A673 (cell line): ENCODE results near the gene LEP. TPM values are rescaled to one million over a fixed set of nuclear protein-coding genes. Genes with fewer than 3 reads are reported as not detected.

Experiments used
- BruUV-seq: library from RNA; stranded (reverse); fragments of 400-500 nt; replicated peaks from 2 replicates; lab custom pipeline; 2021; lab: Mats Ljungman, UMichigan
- CTCF ChIA-PET: fragments of 300-600 bp; sonication (Branson Sonifier 250); formaldehyde crosslinking; loops from one replicate; lab custom pipeline; 2022; ENCODE audit warnings: antibody characterized with exemption; lab: Charles Lee
- POLR2A ChIA-PET: fragments of 300-600 bp; sonication (Branson Sonifier 250); formaldehyde crosslinking; loops from one replicate; lab custom pipeline; 2022; ENCODE audit warnings: antibody characterized with exemption; ENCODE audit not compliant: low non-redundant PET; lab: Charles Lee
- DNase-seq: peaks from one replicate; pipeline ENCODE4 v3.0.0-alpha.2; 2015; ENCODE audit warnings: low spot score
- H3K27ac ChIP-seq: fragments of 200-600 bp; sonication (generic); 2 replicates; pipeline ENCODE4 v1.5.1; 2016; ENCODE audit warnings: mixed run types, low read depth, mild to moderate bottlenecking, mixed read lengths, antibody characterized with exemption, low read length; ENCODE audit not compliant: poor library complexity, severe bottlenecking
- H3K27me3 ChIP-seq: fragments of 200-600 bp; sonication (generic); replicated peaks from 2 replicates; pipeline ENCODE4 v1.6.1; 2017; ENCODE audit warnings: mixed run types, low read depth, mild to moderate bottlenecking, mixed read lengths, antibody characterized with exemption, low read length; ENCODE audit not compliant: insufficient read depth, poor library complexity
- H3K36me3 ChIP-seq: fragments of 200-600 bp; sonication (generic); 2 replicates; pipeline ENCODE4 v1.6.1; 2016; ENCODE audit warnings: mixed run types, mild to moderate bottlenecking, mixed read lengths, antibody characterized with exemption, low read length; ENCODE audit not compliant: insufficient read depth, poor library complexity, severe bottlenecking
- H3K4me1 ChIP-seq: fragments of 200-600 bp; sonication (generic); 2 replicates; pipeline ENCODE4 v1.6.1; 2017; ENCODE audit warnings: mixed run types, mild to moderate bottlenecking, mixed read lengths, antibody characterized with exemption, low read length; ENCODE audit not compliant: insufficient read depth, poor library complexity, severe bottlenecking
- H3K4me3 ChIP-seq: fragments of 200-600 bp; sonication (generic); 2 replicates; pipeline ENCODE4 v1.5.1; 2016; ENCODE audit warnings: low read depth, mixed run types, mild to moderate bottlenecking, mixed read lengths, low read length; ENCODE audit not compliant: poor library complexity, severe bottlenecking
- H3K9me3 ChIP-seq: fragments of 200-600 bp; sonication (generic); 2 replicates; pipeline ENCODE4 v1.6.1; 2016; ENCODE audit warnings: mixed run types, low read depth, mild to moderate bottlenecking, mixed read lengths, antibody characterized with exemption, low read length; ENCODE audit not compliant: poor library complexity, severe bottlenecking
- EZH2 ChIP-seq: fragments of 200-600 bp; sonication (generic); IDR thresholded peaks from 2 replicates; pipeline ENCODE4 v1.6.1; 2017; ENCODE audit warnings: borderline replicate concordance, low read depth, mild to moderate bottlenecking, mixed read lengths, antibody characterized with exemption, low read length; ENCODE audit not compliant: poor library complexity, severe bottlenecking
- intact Hi-C: fragments of 100-400 bp; cut with micrococcal nuclease; formaldehyde crosslinking; loops from one replicate; pipeline ENCODE4 v1.10.0; 2022; ENCODE audit not compliant: unreplicated experiment
- total RNA-seq: library from RNA; stranded (reverse); gene quantifications from 2 replicates; pipeline ENCODE4 v1.2.3, GENCODE V29; 2021
- TF ChIP-seq, protein P1 (sequence below): fragments of 300-800, 200-600 bp; sonication (generic); conservative IDR thresholded peaks from 2 replicates; pipeline ENCODE4 v1.5.1; 2017; ENCODE audit warnings: low read depth, mild to moderate bottlenecking, antibody characterized with exemption, low read length, moderate library complexity, mixed read lengths

LEP gene
- total RNA-seq, 1 experiment from 2014 or later = not detected

DNA sequence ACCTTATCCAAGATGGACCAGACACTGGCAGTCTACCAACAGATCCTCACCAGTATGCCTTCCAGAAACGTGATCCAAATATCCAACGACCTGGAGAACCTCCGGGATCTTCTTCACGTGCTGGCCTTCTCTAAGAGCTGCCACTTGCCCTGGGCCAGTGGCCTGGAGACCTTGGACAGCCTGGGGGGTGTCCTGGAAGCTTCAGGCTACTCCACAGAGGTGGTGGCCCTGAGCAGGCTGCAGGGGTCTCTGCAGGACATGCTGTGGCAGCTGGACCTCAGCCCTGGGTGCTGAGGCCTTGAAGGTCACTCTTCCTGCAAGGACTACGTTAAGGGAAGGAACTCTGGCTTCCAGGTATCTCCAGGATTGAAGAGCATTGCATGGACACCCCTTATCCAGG is 13.4 kb downstream of the LEP start:
- CTCF ChIA-PET = no interaction called here
- Histone ChIP-seq H3K36me3 (no peaks in the 10 kb centered on the region), H3K27me3 (no peaks in the 10 kb centered on the region), H3K27ac (no peak overlapping the region), H3K4me3 (no peak overlapping the region), H3K4me1 (peaks cover 6% of the 10 kb centered on the region), H3K9me3 (no peaks in the 10 kb centered on the region)
- intact Hi-C loops = no loop called here
- POLR2A ChIA-PET = no interaction called here
- no TSS peak for BruUV-seq
- TF ChIP-seq, protein P1, sequence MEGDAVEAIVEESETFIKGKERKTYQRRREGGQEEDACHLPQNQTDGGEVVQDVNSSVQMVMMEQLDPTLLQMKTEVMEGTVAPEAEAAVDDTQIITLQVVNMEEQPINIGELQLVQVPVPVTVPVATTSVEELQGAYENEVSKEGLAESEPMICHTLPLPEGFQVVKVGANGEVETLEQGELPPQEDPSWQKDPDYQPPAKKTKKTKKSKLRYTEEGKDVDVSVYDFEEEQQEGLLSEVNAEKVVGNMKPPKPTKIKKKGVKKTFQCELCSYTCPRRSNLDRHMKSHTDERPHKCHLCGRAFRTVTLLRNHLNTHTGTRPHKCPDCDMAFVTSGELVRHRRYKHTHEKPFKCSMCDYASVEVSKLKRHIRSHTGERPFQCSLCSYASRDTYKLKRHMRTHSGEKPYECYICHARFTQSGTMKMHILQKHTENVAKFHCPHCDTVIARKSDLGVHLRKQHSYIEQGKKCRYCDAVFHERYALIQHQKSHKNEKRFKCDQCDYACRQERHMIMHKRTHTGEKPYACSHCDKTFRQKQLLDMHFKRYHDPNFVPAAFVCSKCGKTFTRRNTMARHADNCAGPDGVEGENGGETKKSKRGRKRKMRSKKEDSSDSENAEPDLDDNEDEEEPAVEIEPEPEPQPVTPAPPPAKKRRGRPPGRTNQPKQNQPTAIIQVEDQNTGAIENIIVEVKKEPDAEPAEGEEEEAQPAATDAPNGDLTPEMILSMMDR = no peak
- TF ChIP-seq EZH2 = no peak
- no peak for DNase-seq

DNA sequence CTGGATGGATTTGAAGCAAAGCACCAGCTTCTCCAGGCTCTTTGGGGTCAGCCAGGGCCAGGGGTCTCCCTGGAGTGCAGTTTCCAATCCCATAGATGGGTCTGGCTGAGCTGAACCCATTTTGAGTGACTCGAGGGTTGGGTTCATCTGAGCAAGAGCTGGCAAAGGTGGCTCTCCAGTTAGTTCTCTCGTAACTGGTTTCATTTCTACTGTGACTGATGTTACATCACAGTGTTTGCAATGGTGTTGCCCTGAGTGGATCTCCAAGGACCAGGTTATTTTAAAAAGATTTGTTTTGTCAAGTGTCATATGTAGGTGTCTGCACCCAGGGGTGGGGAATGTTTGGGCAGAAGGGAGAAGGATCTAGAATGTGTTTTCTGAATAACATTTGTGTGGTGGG is 14.2 kb downstream of the LEP start:
- Histone ChIP-seq H3K4me3 (no peak overlapping the region), H3K4me1 (peaks cover 6% of the 10 kb centered on the region), H3K27me3 (no peaks in the 10 kb centered on the region), H3K27ac (no peak overlapping the region), H3K36me3 (no peaks in the 10 kb centered on the region), H3K9me3 (no peaks in the 10 kb centered on the region)
- TF ChIP-seq, protein P1 = no peak
- no peak for TF ChIP-seq EZH2
- POLR2A ChIA-PET = no interaction called here
- DNase-seq = no peak
- intact Hi-C loops = no loop called here
- BruUV-seq = no TSS peak
- CTCF ChIA-PET = interaction anchor here (0.6 kb wide), 1 partner anchor 323 kb away, joined by 5 read pairs; no protein-coding TSS in a partner anchor

DNA sequence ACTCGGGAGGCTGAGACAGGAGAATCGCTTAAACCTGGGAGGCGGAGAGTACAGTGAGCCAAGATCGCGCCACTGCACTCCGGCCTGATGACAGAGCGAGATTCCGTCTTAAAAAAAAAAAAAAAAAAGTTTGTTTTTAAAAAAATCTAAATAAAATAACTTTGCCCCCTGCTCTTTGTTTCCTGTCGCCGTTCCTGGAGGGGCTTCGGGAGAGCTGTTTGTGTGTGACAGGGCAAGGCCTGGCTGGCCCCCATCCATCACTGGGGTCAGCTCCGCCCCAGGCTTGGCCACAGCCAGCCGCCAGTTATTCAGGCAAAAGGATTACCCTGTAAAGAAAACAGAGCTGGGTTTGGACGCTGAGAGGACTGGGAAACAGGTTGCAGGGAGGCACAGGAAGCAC is 16.4 kb downstream of the LEP start:
- TF ChIP-seq, protein P1 = no peak
- TF ChIP-seq EZH2 = no peak
- Histone ChIP-seq H3K4me1 (peaks cover 6% of the 10 kb centered on the region), H3K4me3 (no peak overlapping the region), H3K36me3 (no peaks in the 10 kb centered on the region), H3K9me3 (no peaks in the 10 kb centered on the region), H3K27ac (no peak overlapping the region), H3K27me3 (no peaks in the 10 kb centered on the region)
- CTCF ChIA-PET = no interaction called here
- DNase-seq = no peak
- intact Hi-C loops = no loop called here
- BruUV-seq = no TSS peak
- POLR2A ChIA-PET = no interaction called here
